HEK293 (cell line): Measurements from ENCODE around the gene CNN2.
"Not testable (repeated sequence)": the region's sequence is repeated elsewhere in the genome, so short reads cannot be mapped to it uniquely, and the experiment has no call there.

Experiments used
- CTCF ChIA-PET: fragments of 350-600 bp; formaldehyde crosslinking; extraction: SDS; loops from one replicate; lab custom pipeline; 2021; ENCODE audit warnings: antibody characterized with exemption; lab: Yijun Ruan, JAX
- POLR2A ChIA-PET: fragments of 300-600 bp; formaldehyde crosslinking; extraction: SDS; loops from one replicate; lab custom pipeline; 2020; ENCODE audit warnings: antibody characterized with exemption, inconsistent platforms; lab: Yijun Ruan, JAX
- H3K27ac ChIP-seq: fragments of 200-500 bp; sonication (Bioruptor generic); 2 replicates; pipeline ENCODE4 v1.5.1; 2014; ENCODE audit warnings: low read depth, low read length, control low read depth, inconsistent platforms; ENCODE audit errors: extremely low read depth
- H3K36me3 ChIP-seq, 2 experiments: fragments of 200-500 bp in 1 of 2; sonication (Bioruptor generic) in 1 of 2; 1 replicate in 1 of 2; 2 replicates in 1 of 2; pipeline ENCODE4 v1.5.1; 2014 to 2017; ENCODE audit warnings: inconsistent platforms in 2 of 2, low read length in 2 of 2; ENCODE audit not compliant: control insufficient read depth in 2 of 2, insufficient read depth in 1 of 2
- H3K4me1 ChIP-seq: fragments of 200-500 bp; sonication (Bioruptor generic); 2 replicates; pipeline ENCODE4 v1.5.1; 2014; ENCODE audit warnings: mild to moderate bottlenecking, low read length, inconsistent platforms; ENCODE audit not compliant: control insufficient read depth, insufficient read depth
- H3K4me3 ChIP-seq: 2 replicates; pipeline ENCODE4 v1.5.1; 2011; ENCODE audit warnings: low read depth, mild to moderate bottlenecking, control low read depth, low read length, moderate library complexity
- H3K9me3 ChIP-seq: fragments of 200-500 bp; sonication (Bioruptor generic); 2 replicates; pipeline ENCODE4 v1.5.1; 2014; ENCODE audit warnings: low read depth, low read length, inconsistent platforms; ENCODE audit not compliant: control insufficient read depth, insufficient read depth
- FEZF1 ChIP-seq: fragments of 450-650 bp; formaldehyde crosslinking; IDR thresholded peaks from 2 replicates; pipeline ENCODE4 v1.5.1; 2016; ENCODE audit warnings: missing biosample characterization, missing genetic modification characterization
- KLF1 ChIP-seq: fragments of 450-650 bp; formaldehyde crosslinking; IDR thresholded peaks from 2 replicates; pipeline ENCODE4 v1.5.1; 2016; ENCODE audit warnings: missing biosample characterization, missing genetic modification characterization
- KLF16 ChIP-seq: fragments of 450-650 bp; formaldehyde crosslinking; IDR thresholded peaks from 2 replicates; pipeline ENCODE4 v1.5.1; 2017; ENCODE audit warnings: missing biosample characterization, missing genetic modification characterization
- OVOL3 ChIP-seq: fragments of 450-650 bp; formaldehyde crosslinking; IDR thresholded peaks from 2 replicates; pipeline ENCODE4 v1.5.1; 2016; ENCODE audit warnings: missing biosample characterization, missing genetic modification characterization
- PRDM1 ChIP-seq: fragments of 450-650 bp; formaldehyde crosslinking; IDR thresholded peaks from 2 replicates; pipeline ENCODE4; 2016; ENCODE audit warnings: missing biosample characterization, missing genetic modification characterization
- RBAK ChIP-seq: fragments of 450-650 bp; formaldehyde crosslinking; IDR thresholded peaks from 2 replicates; pipeline ENCODE4 v1.5.1; 2016; ENCODE audit warnings: missing biosample characterization, missing genetic modification characterization
- SP3 ChIP-seq: fragments of 450-650 bp; formaldehyde crosslinking; IDR thresholded peaks from 2 replicates; pipeline ENCODE4 v1.5.1; 2016; ENCODE audit warnings: missing biosample characterization, missing genetic modification characterization
- ZBTB20 ChIP-seq: fragments of 450-650 bp; formaldehyde crosslinking; IDR thresholded peaks from 2 replicates; pipeline ENCODE4 v1.5.1; 2016; ENCODE audit warnings: missing biosample characterization, missing genetic modification characterization
- ZBTB8A ChIP-seq: fragments of 450-650 bp; formaldehyde crosslinking; IDR thresholded peaks from 2 replicates; pipeline ENCODE4 v1.5.1; 2016; ENCODE audit warnings: missing biosample characterization, missing genetic modification characterization
- ZEB2 ChIP-seq: fragments of 450-650 bp; formaldehyde crosslinking; IDR thresholded peaks from 2 replicates; pipeline ENCODE4 v1.5.1; 2016; ENCODE audit warnings: missing biosample characterization, missing genetic modification characterization
- ZFP3 ChIP-seq: fragments of 450-650 bp; formaldehyde crosslinking; IDR thresholded peaks from 2 replicates; pipeline ENCODE4 v1.5.1; 2016; ENCODE audit warnings: low read depth, missing biosample characterization, missing genetic modification characterization
- ZNF121 ChIP-seq: fragments of 450-650 bp; formaldehyde crosslinking; IDR thresholded peaks from 2 replicates; pipeline ENCODE4 v1.5.1; 2016; ENCODE audit warnings: missing biosample characterization, missing genetic modification characterization
- ZNF140 ChIP-seq: fragments of 450-650 bp; formaldehyde crosslinking; IDR thresholded peaks from 2 replicates; pipeline ENCODE4 v1.5.1; 2016; ENCODE audit warnings: missing biosample characterization, missing genetic modification characterization
- ZNF174 ChIP-seq: fragments of 450-650 bp; formaldehyde crosslinking; IDR thresholded peaks from 2 replicates; pipeline ENCODE4 v1.5.0; 2017; ENCODE audit warnings: missing biosample characterization, mild to moderate bottlenecking, missing genetic modification characterization
- ZNF18 ChIP-seq: fragments of 450-650 bp; formaldehyde crosslinking; IDR thresholded peaks from 2 replicates; pipeline ENCODE4 v1.5.1; 2016; ENCODE audit warnings: missing biosample characterization, missing genetic modification characterization
- ZNF184 ChIP-seq: fragments of 450-650 bp; IDR thresholded peaks from 2 replicates; pipeline ENCODE4 v1.5.1; 2018; ENCODE audit warnings: missing biosample characterization, mild to moderate bottlenecking, missing genetic modification characterization
- ZNF221 ChIP-seq: fragments of 450-650 bp; formaldehyde crosslinking; IDR thresholded peaks from 2 replicates; pipeline ENCODE4 v1.5.1; 2017; ENCODE audit warnings: missing biosample characterization, missing genetic modification characterization, borderline replicate concordance
- ZNF302 ChIP-seq: fragments of 450-650 bp; formaldehyde crosslinking; IDR thresholded peaks from 2 replicates; pipeline ENCODE4 v1.5.1; 2016; ENCODE audit warnings: missing biosample characterization, missing genetic modification characterization, low read depth
- ZNF391 ChIP-seq: fragments of 450-650 bp; formaldehyde crosslinking; IDR thresholded peaks from 2 replicates; pipeline ENCODE4 v1.5.1; 2016; ENCODE audit warnings: low read depth, missing biosample characterization, missing genetic modification characterization, borderline replicate concordance
- ZNF48 ChIP-seq: fragments of 450-650 bp; formaldehyde crosslinking; IDR thresholded peaks from 2 replicates; pipeline ENCODE4 v1.5.1; 2016; ENCODE audit warnings: missing biosample characterization, missing genetic modification characterization
- ZNF639 ChIP-seq: fragments of 450-650 bp; formaldehyde crosslinking; IDR thresholded peaks from 2 replicates; pipeline ENCODE4 v1.5.1; 2016; ENCODE audit warnings: missing biosample characterization, missing genetic modification characterization
- ZNF677 ChIP-seq: fragments of 450-650 bp; IDR thresholded peaks from 2 replicates; pipeline ENCODE4 v1.5.0; 2018; ENCODE audit warnings: missing biosample characterization, mild to moderate bottlenecking, missing genetic modification characterization, moderate library complexity
- ZNF747 ChIP-seq: fragments of 450-650 bp; formaldehyde crosslinking; IDR thresholded peaks from 2 replicates; pipeline ENCODE4 v1.5.1; 2016; ENCODE audit warnings: missing biosample characterization, missing genetic modification characterization
- ZSCAN18 ChIP-seq: fragments of 450-650 bp; formaldehyde crosslinking; IDR thresholded peaks from 2 replicates; pipeline ENCODE4 v1.5.1; 2016; ENCODE audit warnings: missing biosample characterization, missing genetic modification characterization
- ZXDB ChIP-seq: fragments of 450-650 bp; formaldehyde crosslinking; IDR thresholded peaks from 2 replicates; pipeline ENCODE4 v1.5.1; 2016; ENCODE audit warnings: missing biosample characterization, missing genetic modification characterization
- TF ChIP-seq, protein P1 (sequence below): fragments of 450-650 bp; formaldehyde crosslinking; IDR thresholded peaks from 2 replicates; pipeline ENCODE4 v1.5.1; 2016; ENCODE audit warnings: missing biosample characterization, missing genetic modification characterization, low read depth

Gene CNN2

DNA sequence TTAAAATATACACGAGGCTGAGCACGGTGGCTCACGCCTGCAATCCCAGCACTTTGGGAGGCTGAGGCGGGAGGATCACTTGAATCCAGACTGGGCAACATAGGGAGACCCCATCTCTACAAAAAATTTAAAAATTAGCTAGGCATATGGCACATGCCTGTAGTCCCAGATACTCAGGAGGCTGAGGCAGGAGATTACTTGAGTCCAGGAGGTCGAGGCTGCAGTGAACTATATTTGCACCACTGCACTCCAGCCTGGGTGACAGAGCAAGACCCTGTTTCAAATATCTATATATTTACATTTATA lies 2.6 kb upstream of the CNN2 start:
- H3K9me3 ChIP-seq, H3K27ac ChIP-seq, CTCF ChIA-PET, POLR2A ChIA-PET, H3K36me3 ChIP-seq, H3K4me1 ChIP-seq, H3K4me3 ChIP-seq: not testable (repeated sequence)
- peak; percentile 75; the same call in 1 of the 2 replicates for TF ChIP-seq ZNF121 (tag by site-specific recombination)
- TF ChIP-seq, all 188 proteins: peak for 1; not testable (repeated sequence) for 187

DNA sequence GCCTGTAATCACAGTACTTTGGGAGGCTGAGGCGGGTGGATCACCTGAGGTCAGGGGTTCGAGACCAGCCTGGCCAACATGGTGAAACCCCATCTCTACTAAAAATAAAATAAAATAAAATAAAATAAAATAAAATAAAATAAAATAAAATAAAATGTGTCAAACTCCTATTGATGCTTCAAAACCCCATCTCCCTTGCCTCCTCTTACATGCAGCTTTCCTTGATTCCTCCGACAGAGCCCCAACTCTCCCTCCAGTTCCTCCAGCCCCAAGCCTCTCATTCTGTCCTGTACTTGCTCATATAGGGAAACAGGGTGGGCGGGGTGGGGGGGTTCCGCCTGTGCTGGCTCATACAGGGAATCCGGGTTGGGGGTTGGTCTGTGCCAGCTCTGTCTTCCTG lies 1.3 kb upstream of the CNN2 start:
- not testable (repeated sequence) for H3K36me3 ChIP-seq, H3K4me3 ChIP-seq, H3K4me1 ChIP-seq, H3K9me3 ChIP-seq, H3K27ac ChIP-seq
- TF ChIP-seq ZFP3 (tag by site-specific recombination), result peak; percentile 85
- ChIA-PET POLR2A (interaction anchor here (1.1 to 6.2 kb wide), 3 partner anchors 15 to 60 kb away, joined by 3 to 60 read pairs (median 18); partner anchors contain the start of gene ABCA7), CTCF (interaction anchor here (0.5 to 2.6 kb wide), 2 partner anchors 40 to 222 kb away, joined by 3 to 11 read pairs; no protein-coding TSS in a partner anchor)

GRCh38 chr19:1026783-1027649 lies 608 bp downstream of the CNN2 start:
- CTCF ChIA-PET, result interaction anchor here (0.6 to 2.6 kb wide), 3 partner anchors 38 to 377 kb away, joined by 3 to 11 read pairs (median 3); no protein-coding TSS in a partner anchor
- Histone ChIP-seq H3K4me3 (peak overlapping the region; percentile 55), H3K36me3 (no peaks in the 10 kb centered on the region), H3K4me1 (peaks cover 5% of the 10 kb centered on the region; the same call in 1 of the 2 replicates), H3K27ac (peak overlapping the region; percentile 47; the same call in 1 of the 2 replicates), H3K9me3 (no peaks in the 10 kb centered on the region)
- POLR2A ChIA-PET, result interaction anchor here (0.6 to 6.2 kb wide), 9 partner anchors 10 to 387 kb away, joined by 3 to 60 read pairs (median 8); partner anchors contain the start of genes ABCA7, CIRBP and GPX4
- TF ChIP-seq ZNF221 (tag by site-specific recombination) (no peak), ZNF747 (tag by site-specific recombination) (no peak), ZNF639 (peak; percentile 15; the same call in 1 of the 2 replicates), ZBTB20 (tag by site-specific recombination) (peak; percentile 1), OVOL3 (tag by site-specific recombination) (no peak), ZNF677 (no peak), ZNF140 (tag by site-specific recombination) (no peak), ZNF18 (tag by site-specific recombination) (no peak), FEZF1 (tag by site-specific recombination) (no peak), ZNF391 (tag by site-specific recombination) (no peak; the same call in 1 of the 2 replicates), KLF1 (tag by site-specific recombination) (peak; percentile 73), ZBTB8A (tag by site-specific recombination) (peak; percentile 8), ZNF48 (tag by site-specific recombination) (no peak), ZSCAN18 (tag by site-specific recombination) (no peak), PRDM1 (no peak), KLF16 (tag by site-specific recombination) (no peak), ZNF174 (tag by site-specific recombination) (no peak), ZEB2 (no peak), SP3 (tag by site-specific recombination) (peak; percentile 16; the same call in 1 of the 2 replicates), ZNF184 (tag by site-specific recombination) (no peak), ZXDB (tag by site-specific recombination) (no peak; the same call in 1 of the 2 replicates), RBAK (tag by site-specific recombination) (no peak), ZNF302 (tag by site-specific recombination) (no peak)
- TF ChIP-seq, protein P1, sequence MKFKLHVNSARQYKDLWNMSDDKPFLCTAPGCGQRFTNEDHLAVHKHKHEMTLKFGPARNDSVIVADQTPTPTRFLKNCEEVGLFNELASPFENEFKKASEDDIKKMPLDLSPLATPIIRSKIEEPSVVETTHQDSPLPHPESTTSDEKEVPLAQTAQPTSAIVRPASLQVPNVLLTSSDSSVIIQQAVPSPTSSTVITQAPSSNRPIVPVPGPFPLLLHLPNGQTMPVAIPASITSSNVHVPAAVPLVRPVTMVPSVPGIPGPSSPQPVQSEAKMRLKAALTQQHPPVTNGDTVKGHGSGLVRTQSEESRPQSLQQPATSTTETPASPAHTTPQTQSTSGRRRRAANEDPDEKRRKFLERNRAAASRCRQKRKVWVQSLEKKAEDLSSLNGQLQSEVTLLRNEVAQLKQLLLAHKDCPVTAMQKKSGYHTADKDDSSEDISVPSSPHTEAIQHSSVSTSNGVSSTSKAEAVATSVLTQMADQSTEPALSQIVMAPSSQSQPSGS, result no peak
